Kasumi-1 (cell line): Measurements from ENCODE around the gene CARF.
"Not testable (repeated sequence)": the region's sequence is repeated elsewhere in the genome, so short reads cannot be mapped to it uniquely, and the experiment has no call there.

ENCODE experiments used
- DNase-seq, 2 experiments: peaks; one replicate each; lab custom pipeline; 2025; lab: John Stamatoyannopoulos, UW

CARF gene

DNA sequence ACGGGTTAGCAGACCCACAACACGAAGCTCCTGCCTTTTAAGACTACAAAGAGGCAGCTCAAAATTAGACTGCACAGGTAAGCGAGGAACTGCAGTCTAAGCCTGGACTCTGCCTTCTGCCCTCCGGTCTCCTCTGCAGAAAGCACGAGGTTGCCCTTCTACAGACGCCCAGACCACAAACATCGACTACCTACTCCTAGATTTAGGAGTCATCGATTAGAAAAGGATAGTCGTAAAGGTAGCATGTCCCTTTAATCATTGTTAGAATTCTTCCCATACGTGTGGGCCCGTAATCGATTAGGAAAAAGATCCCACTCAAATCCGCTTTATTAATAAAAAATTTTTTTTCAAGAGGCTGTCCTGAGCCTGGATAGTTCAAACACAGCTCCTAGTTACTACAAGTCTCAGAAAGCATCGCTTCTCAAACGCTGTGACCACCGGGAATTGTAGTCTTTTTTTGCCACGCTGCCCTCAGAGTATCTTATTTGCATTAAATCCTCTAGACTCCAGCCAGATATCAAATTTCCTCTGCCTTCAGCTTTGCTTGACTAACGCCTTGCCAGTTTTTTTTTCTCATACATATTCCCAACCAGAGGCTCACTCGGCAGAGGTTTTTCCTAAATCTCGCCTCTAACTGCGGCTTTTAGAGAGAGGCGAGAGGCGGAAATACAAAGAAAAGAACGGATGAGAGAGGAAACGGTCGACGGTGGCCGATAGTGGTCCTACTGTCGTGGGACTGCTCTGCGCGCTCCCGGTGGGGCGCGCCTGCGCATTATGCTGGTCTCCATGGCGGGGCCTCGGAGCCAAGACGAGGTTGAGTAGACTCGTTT lies at the start of gene CARF, which contains the start of gene WDR12:
TSS of gene CARF (plus strand) at position 764 of the 830 bp plus-strand sequence. CDS start 29,628 bp downstream, outside the sequence.
TSS of gene WDR12 (minus strand) at position 162 of the 830 bp plus-strand sequence. CDS start 197 bp downstream, outside the sequence.
- DNase-seq, result peak; percentile 99 to 100

DNA sequence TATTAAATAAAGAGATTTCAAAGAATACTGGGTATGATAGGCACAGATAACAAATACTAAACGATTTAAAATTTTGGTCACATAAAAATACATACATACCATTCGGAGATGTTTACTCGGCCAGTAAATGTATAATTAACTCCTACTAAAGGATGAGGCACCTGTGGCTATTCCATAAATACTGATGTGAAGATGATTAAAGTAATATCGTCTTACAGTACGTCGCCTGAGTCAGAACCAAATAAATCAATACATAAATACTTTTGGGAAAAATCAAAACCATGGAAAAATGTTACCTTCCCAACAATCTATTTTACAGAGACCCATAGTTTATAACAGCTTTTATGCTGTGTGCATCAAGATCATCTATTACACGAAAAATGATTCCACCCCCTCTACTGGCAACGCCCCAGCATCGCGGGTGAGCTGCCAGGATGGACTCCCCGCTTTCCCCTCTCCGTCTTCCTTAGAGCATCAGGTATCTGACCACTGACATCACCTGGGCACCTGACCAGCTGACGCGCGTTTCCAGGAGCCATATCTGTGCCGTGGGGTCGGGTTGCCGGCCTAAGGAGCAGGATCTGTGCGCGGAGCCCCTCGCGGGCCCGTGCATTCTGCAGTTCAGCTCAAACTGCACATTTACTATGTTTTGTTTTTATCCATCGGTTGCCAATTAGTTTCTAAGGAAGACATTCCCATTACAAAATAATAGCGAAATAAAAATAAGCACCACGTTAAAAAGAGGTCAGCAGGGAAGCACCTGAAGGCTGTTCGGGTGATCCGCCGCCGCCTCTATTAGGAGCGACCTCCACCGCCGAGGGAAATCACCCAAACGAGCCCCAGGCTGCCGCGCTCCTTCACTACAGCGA lies 41.4 kb upstream of the CARF start:
- DNase-seq, result peak; percentile 71 to 88

DNA sequence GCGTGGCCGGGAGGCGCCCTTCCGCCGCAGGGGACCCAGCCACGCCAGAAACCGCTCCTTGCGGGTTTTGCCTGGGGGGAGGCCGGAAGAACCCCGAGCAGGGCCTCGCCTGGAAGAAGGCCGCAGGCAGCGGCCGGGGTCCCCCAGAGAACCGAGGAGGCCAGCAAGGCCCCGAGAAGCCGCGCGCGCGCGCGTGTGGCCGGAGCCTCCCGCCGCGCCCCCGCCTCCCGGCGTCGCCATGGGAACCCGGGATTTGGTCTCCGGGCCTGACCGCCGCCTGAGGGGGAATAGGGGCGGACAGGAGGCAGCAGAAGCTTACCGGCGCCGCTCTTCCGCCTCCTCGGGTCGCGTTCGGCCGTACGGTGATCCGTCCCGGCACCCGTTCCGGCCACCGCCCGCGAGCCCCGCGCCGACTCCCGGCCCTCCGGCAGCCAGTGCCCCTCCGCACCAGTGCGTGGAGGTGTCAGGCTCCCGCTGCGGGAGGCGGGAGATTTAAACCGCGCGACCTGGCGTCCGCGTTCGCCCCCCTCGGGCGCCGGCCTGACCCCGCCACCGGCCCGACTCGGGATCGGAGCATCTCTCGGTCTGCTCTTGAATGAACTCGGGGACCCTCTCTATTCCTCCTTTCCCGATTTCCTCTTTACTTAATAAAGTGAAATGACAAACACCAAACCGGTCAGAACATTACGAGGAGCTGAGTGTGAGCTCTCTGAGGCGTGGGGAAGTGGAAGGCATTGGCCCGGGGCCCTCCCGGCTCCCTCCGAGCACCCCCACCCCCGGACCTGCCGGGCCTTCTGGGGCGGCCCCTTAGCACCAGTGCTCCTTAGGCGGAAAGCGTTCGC lies 40.6 kb upstream of the CARF start, which contains the start of gene ICA1L:
TSS of gene ICA1L (minus strand) at position 467 of the 842 bp plus-strand sequence. CDS start 42,757 bp downstream, outside the sequence.
- peak; percentile 70 to 81 for DNase-seq

DNA sequence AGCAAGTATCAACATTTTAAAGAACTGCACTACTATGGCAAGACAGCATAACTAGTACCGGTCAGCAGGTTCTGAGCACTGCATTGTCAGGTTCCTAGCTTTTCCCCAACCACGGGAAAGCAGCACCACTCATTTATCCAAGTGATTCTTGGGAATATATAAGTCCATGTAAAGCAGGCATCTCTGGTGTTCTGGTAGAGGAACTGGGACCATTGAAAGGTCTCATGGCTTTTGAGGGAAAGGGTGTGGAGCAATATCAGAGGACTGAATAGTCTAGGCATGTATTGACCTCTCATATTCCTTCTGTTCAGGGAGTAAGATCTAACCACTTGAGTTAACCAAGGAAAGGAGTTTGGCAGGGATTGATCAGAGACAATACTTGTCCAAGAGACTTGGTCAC lies 34.4 kb upstream of the CARF start:
- no peak for DNase-seq

DNA sequence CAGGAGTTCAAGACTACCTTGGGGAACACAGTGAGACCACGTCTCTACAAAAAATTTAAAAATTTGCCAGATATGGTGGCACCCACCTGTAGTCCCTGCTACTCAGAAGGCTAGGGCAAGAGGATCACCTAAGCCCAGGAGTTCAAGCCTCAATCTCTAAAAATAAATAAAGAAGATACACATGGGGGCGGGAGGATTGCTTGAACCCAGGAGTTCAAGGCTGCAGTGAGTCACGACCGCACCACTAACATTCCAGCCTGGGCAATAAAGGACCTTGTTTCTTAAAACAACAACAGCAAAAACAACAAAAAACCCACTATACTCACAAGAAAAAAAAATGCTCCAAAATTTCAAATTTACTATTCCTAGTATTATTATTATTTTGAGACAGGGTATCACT lies 30.5 kb upstream of the CARF start:
- DNase-seq, result no peak

- DNase-seq, result no peak
Observed at GRCh38 chr2:202883987-202884675, 27.9 kb upstream of the CARF start.

DNA sequence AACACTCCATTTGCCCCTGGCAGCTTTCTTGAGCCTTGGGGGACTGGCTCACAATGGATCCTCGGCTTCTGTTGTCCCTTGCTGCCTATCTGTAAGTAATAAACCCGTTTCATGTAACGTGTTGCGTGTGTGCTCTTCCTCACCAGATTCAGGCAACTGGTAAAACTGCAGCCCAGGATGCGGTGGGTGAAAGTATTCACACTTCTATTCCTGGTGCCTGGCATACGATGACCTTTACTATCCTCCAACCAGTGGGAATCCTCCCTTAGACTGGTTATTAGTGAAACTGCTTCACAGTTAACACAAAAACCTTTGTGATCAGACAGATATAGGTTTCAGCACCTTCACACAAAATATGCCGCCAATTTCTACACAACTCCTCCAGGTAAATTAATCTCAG lies 26.9 kb upstream of the CARF start:
- DNase-seq, result no peak

- DNase-seq, result not testable (repeated sequence)
Observed at GRCh38 chr2:202905507-202905906, 6.6 kb upstream of the CARF start.

GRCh38 chr2:202908186-202908585 lies 3.9 kb upstream of the CARF start:
- DNase-seq, result no peak

DNA sequence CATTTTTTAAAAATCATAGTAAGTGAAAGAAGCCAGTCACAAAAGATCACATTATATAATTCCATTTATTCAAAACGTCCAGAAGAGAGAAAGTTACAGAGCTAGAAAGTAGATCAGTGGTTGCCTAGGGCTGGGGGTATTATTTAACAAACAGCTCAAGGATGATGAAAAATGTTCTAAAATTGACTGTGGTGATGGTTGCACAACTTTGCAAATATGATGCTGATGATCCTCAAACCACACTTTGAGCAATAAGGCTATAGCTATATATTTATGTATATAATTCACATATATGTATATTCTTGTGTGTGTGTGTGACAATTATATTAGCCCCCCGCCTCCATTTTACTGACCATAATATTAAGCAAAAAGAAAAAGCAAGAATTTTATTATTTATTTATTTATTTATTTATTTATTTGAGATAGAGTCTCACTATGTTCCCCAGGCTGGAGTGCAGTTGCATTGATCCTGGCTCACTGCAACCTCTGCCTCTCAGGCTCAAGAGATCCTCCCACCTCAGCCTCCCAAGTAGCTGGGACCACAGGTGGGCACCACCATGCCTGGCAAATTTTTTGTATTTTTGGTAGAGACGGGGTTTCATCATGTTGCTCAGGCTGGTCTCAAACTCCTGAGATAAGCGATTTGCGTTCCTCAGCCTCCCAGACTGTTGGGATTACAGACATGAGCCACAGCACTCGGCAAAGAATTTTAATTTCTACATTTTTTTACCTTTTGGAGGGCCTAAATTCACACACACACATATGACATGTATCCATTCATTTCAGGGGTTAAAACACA lies 2.5 kb upstream of the CARF start:
- no peak for DNase-seq

- DNase-seq, result not testable (repeated sequence)
Observed at GRCh38 chr2:202910250-202910649, 1.8 kb upstream of the CARF start.

DNA sequence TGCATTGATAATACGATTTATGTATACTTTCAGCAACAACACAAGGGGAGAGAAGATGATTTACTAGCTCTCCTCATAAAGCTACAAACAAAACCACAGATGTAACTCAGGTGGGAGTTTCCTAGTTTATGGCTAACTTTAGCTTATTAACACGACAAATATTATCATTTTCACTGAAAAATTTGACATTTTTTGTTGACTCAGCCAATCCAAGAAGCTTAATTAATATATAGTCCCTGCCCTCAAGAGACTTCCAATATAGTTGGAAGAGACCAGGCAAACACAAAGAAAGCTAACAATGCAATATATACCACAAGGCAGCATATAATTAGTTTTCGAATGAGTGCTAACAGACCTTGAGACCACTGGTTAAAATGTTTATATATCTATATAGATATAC lies 1.4 kb upstream of the CARF start:
- DNase-seq, result no peak

DNA sequence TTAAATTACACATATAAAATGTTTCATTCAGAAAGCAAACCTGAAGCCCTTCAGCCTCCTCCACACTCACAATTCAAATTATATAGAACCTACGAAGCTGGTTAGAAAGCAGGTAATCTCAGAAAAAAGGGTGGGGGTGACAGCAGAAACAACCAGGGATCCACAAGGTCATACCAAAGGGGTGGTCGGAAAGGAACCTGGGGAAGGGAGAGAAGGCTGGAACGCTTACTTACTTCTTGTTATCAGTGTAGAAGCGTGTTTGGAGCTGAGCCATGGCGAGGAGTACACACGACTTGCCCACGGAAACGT lies 918 bp upstream of the CARF start:
- no peak for DNase-seq

GRCh38 chr2:202912342-202913201 lies 497 bp downstream of the CARF start:
- DNase-seq, result peak in 1 of 2 experiments; percentile 31

- no peak for DNase-seq
Observed at GRCh38 chr2:202918860-202919259, 6.8 kb downstream of the CARF start.

DNA sequence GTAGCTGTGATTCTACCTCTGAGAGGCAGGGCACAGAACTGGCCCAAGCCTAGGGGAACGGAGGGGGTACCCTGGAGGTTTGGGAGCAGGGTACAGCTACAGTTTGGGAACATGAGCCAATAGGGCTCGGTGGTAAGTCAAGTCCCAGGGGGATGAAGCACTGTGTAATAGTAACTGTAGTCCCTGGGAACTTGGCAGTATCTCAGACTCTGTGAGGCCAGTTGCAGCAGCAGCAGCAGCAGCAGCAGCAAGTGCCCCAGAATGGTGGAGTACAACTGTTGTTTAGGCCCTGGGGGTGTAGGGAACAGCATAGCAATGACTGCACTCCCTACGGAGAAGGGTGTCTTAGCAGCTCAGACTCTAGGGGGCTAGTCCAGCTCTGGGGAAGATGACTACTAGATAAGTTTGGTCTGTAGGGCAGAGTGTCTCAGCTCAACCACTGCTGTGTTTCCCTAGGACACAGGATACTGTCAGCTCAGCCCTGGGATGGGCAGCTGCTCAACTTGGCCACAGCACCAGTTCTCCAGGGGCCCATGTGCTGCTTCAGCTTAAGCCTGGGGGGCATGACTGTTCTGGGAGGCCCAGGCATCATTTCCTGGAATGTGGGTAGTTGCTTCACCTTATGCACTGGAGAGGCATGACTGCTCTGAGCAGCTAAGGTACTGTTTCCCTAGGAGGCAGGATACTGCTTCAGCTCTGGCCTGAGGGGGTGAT lies 20.5 kb downstream of the CARF start:
- no peak for DNase-seq

DNA sequence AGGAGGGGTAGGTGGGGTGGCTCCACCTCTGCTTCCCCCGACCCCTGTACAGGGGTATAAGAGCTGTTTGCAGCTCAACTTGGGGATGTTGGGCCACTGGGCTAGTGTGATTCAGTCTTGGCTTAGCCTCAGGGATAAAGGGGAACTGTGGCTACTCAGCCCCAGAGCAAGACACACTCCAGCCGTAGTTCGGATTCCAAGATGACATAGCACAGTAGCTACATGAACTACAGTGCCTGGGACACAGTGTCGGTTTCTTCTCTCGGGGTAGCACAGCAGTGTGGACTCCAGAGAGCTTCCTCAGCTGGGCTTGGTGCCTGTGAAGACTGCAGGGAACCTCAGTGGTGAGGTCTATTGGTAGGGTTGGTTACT lies 21.1 kb downstream of the CARF start:
- no peak for DNase-seq

GRCh38 chr2:202933958-202934357 lies 21.9 kb downstream of the CARF start:
- DNase-seq, result no peak

- no peak for DNase-seq
Observed at GRCh38 chr2:202934456-202934855, 22.4 kb downstream of the CARF start.
